ENCODE results near the gene INTS6L.

Gene INTS6L

GRCh38 chrX:135497736-135498135 is 22.7 kb upstream of the INTS6L start:
- no peak overlapping the region for H2AFZ ChIP-seq (ENCODE audit: low read length)
- H3K9ac ChIP-seq (ENCODE audit: low read depth, low read length, poor library complexity, severe bottlenecking): no peak overlapping the region
- H3F3A ChIP-seq (ENCODE audit: low read depth): no peaks in the 10 kb centered on the region
- no peaks in the 10 kb centered on the region for H3K79me2 ChIP-seq (ENCODE audit: insufficient read depth, low read length)
- no peaks in the 10 kb centered on the region for H3K9me3 ChIP-seq (ENCODE audit: insufficient read depth, low read depth, low read length)
- H3K4me1 ChIP-seq (ENCODE audit: insufficient read depth, low read length, poor library complexity, severe bottlenecking): no peaks in the 10 kb centered on the region
- TF ChIP-seq CTCF (conservative IDR thresholded peaks at IDR 0.05; ENCODE audit: low read length) (no peak), EZH2phosphoT487 (IDR thresholded peaks at IDR 0.05; ENCODE audit: borderline replicate concordance) (no peak)
- H3K9me2 ChIP-seq (replicated peaks; ENCODE audit: low read depth, low read length): no peaks in the 10 kb centered on the region
- no peaks in the 10 kb centered on the region for H4K20me1 ChIP-seq (ENCODE audit: insufficient read depth, low read length, poor library complexity, severe bottlenecking)
- no peak overlapping the region for H3K4me3 ChIP-seq (ENCODE audit: low read length, poor library complexity, severe bottlenecking)
- H3K4me2 ChIP-seq (ENCODE audit: low read depth, low read length, poor library complexity, severe bottlenecking): no peak overlapping the region
- no peaks in the 10 kb centered on the region for H3K36me3 ChIP-seq (ENCODE audit: insufficient read depth, low read length)
- no peaks in the 10 kb centered on the region for H3K27me3 ChIP-seq (ENCODE audit: insufficient read depth, low read length, poor library complexity, severe bottlenecking)

GRCh38 chrX:135498236-135498635 is 22.2 kb upstream of the INTS6L start:
- H3K9me2 ChIP-seq (replicated peaks; ENCODE audit: low read depth, low read length): no peaks in the 10 kb centered on the region
- H4K20me1 ChIP-seq (ENCODE audit: insufficient read depth, low read length, poor library complexity, severe bottlenecking): no peaks in the 10 kb centered on the region
- H3K4me2 ChIP-seq (ENCODE audit: low read depth, low read length, poor library complexity, severe bottlenecking): no peak overlapping the region
- no peaks in the 10 kb centered on the region for H3K4me1 ChIP-seq (ENCODE audit: insufficient read depth, low read length, poor library complexity, severe bottlenecking)
- no peaks in the 10 kb centered on the region for H3F3A ChIP-seq (ENCODE audit: low read depth)
- H3K27me3 ChIP-seq (ENCODE audit: insufficient read depth, low read length, poor library complexity, severe bottlenecking): no peaks in the 10 kb centered on the region
- no peak overlapping the region for H3K9ac ChIP-seq (ENCODE audit: low read depth, low read length, poor library complexity, severe bottlenecking)
- H3K4me3 ChIP-seq (ENCODE audit: low read length, poor library complexity, severe bottlenecking): no peak overlapping the region
- TF ChIP-seq EZH2phosphoT487 (IDR thresholded peaks at IDR 0.05; ENCODE audit: borderline replicate concordance) (no peak), CTCF (conservative IDR thresholded peaks at IDR 0.05; ENCODE audit: low read length) (no peak)
- H3K79me2 ChIP-seq (ENCODE audit: insufficient read depth, low read length): no peaks in the 10 kb centered on the region
- H2AFZ ChIP-seq (ENCODE audit: low read length): no peak overlapping the region
- no peaks in the 10 kb centered on the region for H3K36me3 ChIP-seq (ENCODE audit: insufficient read depth, low read length)
- no peaks in the 10 kb centered on the region for H3K9me3 ChIP-seq (ENCODE audit: insufficient read depth, low read depth, low read length)

GRCh38 chrX:135505351-135505750 is 15.1 kb upstream of the INTS6L start:
- Histone ChIP-seq H3K9ac (ENCODE audit: low read depth, low read length, poor library complexity, severe bottlenecking) (no peak overlapping the region), H3K36me3 (ENCODE audit: insufficient read depth, low read length) (no peaks in the 10 kb centered on the region), H3F3A (ENCODE audit: low read depth) (no peaks in the 10 kb centered on the region)

More at GRCh38 chrX:135505351-135505750, 15.1 kb upstream of the INTS6L start:
- Histone ChIP-seq H3K79me2 (ENCODE audit: insufficient read depth, low read length) (no peaks in the 10 kb centered on the region), H4K20me1 (ENCODE audit: insufficient read depth, low read length, poor library complexity, severe bottlenecking) (no peaks in the 10 kb centered on the region), H3K9me3 (ENCODE audit: insufficient read depth, low read depth, low read length) (no peaks in the 10 kb centered on the region), H3K4me3 (ENCODE audit: low read length, poor library complexity, severe bottlenecking) (no peak overlapping the region), H3K4me1 (ENCODE audit: insufficient read depth, low read length, poor library complexity, severe bottlenecking) (no peaks in the 10 kb centered on the region), H3K27me3 (ENCODE audit: insufficient read depth, low read length, poor library complexity, severe bottlenecking) (no peaks in the 10 kb centered on the region), H3K9me2 (replicated peaks; ENCODE audit: low read depth, low read length) (no peaks in the 10 kb centered on the region), H2AFZ (ENCODE audit: low read length) (no peak overlapping the region), H3K4me2 (ENCODE audit: low read depth, low read length, poor library complexity, severe bottlenecking) (no peak overlapping the region)
- TF ChIP-seq CTCF (conservative IDR thresholded peaks at IDR 0.05; ENCODE audit: low read length) (no peak), EZH2phosphoT487 (IDR thresholded peaks at IDR 0.05; ENCODE audit: borderline replicate concordance) (no peak)
